ENCODE data around the gene CCDC102A. TPM values are rescaled to one million over a fixed set of nuclear protein-coding genes. Genes with fewer than 3 reads are reported as not detected.

CCDC102A gene
- total and polyA plus RNA-seq, 2 donors (not counting 3 experiments of a cell fraction or from before 2014, with no cell fraction given) = 7.8 to 12.2 TPM

DNA sequence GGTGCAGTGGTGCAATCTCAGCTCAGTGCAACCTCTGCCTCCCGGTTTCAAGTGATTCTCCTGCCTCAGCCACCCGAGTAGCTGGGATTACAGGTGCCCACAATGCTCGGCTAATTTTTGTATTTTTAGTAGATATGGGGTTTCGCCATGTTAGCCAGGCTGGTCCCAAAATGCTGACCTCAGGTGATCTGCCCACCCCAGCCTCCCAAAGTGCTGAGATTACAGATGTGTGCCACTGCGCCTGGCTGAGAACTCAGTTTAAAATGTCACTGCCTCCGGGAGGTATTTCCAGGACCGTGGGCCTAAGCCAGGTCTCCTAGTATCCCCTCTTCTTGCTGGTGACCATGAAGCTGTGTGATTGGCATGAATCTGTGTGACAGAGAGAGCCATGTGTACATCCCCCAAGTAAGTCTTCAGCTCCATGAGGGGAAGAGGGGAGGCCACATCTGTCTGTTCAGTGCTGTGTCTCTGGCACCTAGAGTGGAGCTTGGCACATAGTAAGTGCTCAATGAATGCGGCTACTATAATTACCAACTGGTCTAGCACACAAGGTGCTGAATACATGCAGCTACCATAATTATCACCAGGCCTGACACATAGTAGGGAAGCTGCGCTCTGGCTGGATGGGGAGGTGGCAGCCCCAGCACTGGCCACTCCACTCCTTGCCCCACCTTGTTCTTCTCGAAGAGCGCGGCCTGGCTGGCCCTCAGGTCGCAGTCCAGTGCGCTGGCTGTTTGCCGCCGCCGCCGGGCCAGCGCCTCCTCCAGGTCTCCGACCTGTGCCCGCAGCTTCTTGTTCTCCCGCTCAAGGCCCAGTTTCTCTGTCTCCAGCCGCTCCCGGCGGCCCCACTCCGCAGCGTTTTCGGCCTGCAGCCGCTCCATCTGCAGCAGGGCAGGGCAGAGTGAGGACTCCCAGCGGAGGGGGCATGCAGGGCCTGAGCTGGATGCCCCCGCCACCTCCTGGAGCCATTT, 18.7 kb downstream of the CCDC102A start:
- H3K36me3 ChIP-seq (ENCODE audit: control insufficient read depth in 2 of 2, extremely low read depth in 1 of 2, insufficient read depth in 2 of 2, low read length in 2 of 2) = peaks cover 0 to 2% of the 10 kb centered on the region in 2 experiments
- H3K4me1 ChIP-seq (ENCODE audit: control insufficient read depth, extremely low read depth, insufficient read depth, low read length) = peaks cover 7% of the 10 kb centered on the region
- no peak overlapping the region for H2AFZ ChIP-seq (ENCODE audit: low read depth, low read length)
- dilution Hi-C loops (cut with MboI; ENCODE audit: extremely low pct_ligation_motif_present, low sequenced_read_pairs) (no loop called here), intact Hi-C loops (cut with micrococcal nuclease) (no loop called here)
- H4K20me1 ChIP-seq (replicated peaks; ENCODE audit: control insufficient read depth, extremely low read depth, insufficient read depth, low read length) = no peaks in the 10 kb centered on the region
- DNase-seq (ENCODE audit: low read depth, low spot score) = no peak
- H3K4me2 ChIP-seq (ENCODE audit: insufficient read depth, low read length) = no peak overlapping the region
- ChIA-PET CTCF (interaction anchor here (0.7 to 5.4 kb wide), 15 partner anchors 10 to 217 kb away, joined by 3 to 77 read pairs (median 4); partner anchors contain the start of genes CIAPIN1, COQ9 and POLR2C), POLR2A (no interaction called here)
- no peaks in the 10 kb centered on the region for H3K79me2 ChIP-seq (ENCODE audit: control insufficient read depth, insufficient read depth, low read length)
- H3K27ac ChIP-seq (ENCODE audit: insufficient read depth, low read depth, low read length) = no peak overlapping the region
- no peak overlapping the region for H3K4me3 ChIP-seq (replicated peaks in 1 of 3; ENCODE audit: insufficient read depth in 1 of 3, low read depth in 1 of 3, low read length in 3 of 3)
- TF ChIP-seq, protein P1, sequence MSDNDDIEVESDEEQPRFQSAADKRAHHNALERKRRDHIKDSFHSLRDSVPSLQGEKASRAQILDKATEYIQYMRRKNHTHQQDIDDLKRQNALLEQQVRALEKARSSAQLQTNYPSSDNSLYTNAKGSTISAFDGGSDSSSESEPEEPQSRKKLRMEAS (IDR thresholded peaks at IDR 0.05; ENCODE audit: insufficient read depth, insufficient read length) = no peak
- TF ChIP-seq EZH2 (IDR thresholded peaks at IDR 0.05; ENCODE audit: borderline replicate concordance, low read depth, low read length, severe bottlenecking) (no peak), FOS (IDR thresholded peaks at IDR 0.05; ENCODE audit: borderline replicate concordance, insufficient read depth, low read length) (no peak), POLR2A (IDR thresholded peaks at IDR 0.05; ENCODE audit: low read depth, low read length) (no peak), POLR2AphosphoS5 (IDR thresholded peaks at IDR 0.05; ENCODE audit: insufficient read depth, low read depth, low read length) (no peak), GATA2 (IDR thresholded peaks at IDR 0.05; ENCODE audit: insufficient read depth, insufficient read length, low read depth, low read length) (no peak), MYC (IDR thresholded peaks at IDR 0.05; ENCODE audit: low read depth, low read length) (no peak), JUN (IDR thresholded peaks at IDR 0.05; ENCODE audit: borderline replicate concordance, insufficient read depth, insufficient read length, low read depth) (no peak)
- TF ChIP-seq, protein P2, sequence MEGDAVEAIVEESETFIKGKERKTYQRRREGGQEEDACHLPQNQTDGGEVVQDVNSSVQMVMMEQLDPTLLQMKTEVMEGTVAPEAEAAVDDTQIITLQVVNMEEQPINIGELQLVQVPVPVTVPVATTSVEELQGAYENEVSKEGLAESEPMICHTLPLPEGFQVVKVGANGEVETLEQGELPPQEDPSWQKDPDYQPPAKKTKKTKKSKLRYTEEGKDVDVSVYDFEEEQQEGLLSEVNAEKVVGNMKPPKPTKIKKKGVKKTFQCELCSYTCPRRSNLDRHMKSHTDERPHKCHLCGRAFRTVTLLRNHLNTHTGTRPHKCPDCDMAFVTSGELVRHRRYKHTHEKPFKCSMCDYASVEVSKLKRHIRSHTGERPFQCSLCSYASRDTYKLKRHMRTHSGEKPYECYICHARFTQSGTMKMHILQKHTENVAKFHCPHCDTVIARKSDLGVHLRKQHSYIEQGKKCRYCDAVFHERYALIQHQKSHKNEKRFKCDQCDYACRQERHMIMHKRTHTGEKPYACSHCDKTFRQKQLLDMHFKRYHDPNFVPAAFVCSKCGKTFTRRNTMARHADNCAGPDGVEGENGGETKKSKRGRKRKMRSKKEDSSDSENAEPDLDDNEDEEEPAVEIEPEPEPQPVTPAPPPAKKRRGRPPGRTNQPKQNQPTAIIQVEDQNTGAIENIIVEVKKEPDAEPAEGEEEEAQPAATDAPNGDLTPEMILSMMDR (IDR thresholded peaks at IDR 0.05; ENCODE audit: extremely low read depth in 1 of 2, insufficient read depth in 1 of 2, low read depth in 1 of 2, low read length in 2 of 2) = no peak
- no peak overlapping the region for H3K9ac ChIP-seq (replicated peaks; ENCODE audit: extremely low read depth, insufficient read depth, low read length)
- FAIRE-seq = no peak
- H3K9me1 ChIP-seq (replicated peaks; ENCODE audit: control insufficient read depth, extremely low read depth, insufficient read depth, low read length) = no peaks in the 10 kb centered on the region
- H3K9me3 ChIP-seq (replicated peaks; ENCODE audit: control insufficient read depth, insufficient read depth, low read length) = no peaks in the 10 kb centered on the region
- no TSS peak for BruUV-seq (replicated peaks)
- no peaks in the 10 kb centered on the region for H3K27me3 ChIP-seq (ENCODE audit: control insufficient read depth in 2 of 2, insufficient read depth in 2 of 2, low read length in 2 of 2)

Measured in endothelial cell of umbilical vein (primary cell).